ENCODE data around the gene ALDH3B2. TPM values are rescaled to one million over a fixed set of nuclear protein-coding genes. Genes with fewer than 3 reads are reported as not detected.
"Not testable (repeated sequence)": the region's sequence is repeated elsewhere in the genome, so short reads cannot be mapped to it uniquely, and the experiment has no call there.

Gene ALDH3B2
- total RNA-seq, 2 donors from 2014 or later = 1.8 to 4.4 TPM

DNA sequence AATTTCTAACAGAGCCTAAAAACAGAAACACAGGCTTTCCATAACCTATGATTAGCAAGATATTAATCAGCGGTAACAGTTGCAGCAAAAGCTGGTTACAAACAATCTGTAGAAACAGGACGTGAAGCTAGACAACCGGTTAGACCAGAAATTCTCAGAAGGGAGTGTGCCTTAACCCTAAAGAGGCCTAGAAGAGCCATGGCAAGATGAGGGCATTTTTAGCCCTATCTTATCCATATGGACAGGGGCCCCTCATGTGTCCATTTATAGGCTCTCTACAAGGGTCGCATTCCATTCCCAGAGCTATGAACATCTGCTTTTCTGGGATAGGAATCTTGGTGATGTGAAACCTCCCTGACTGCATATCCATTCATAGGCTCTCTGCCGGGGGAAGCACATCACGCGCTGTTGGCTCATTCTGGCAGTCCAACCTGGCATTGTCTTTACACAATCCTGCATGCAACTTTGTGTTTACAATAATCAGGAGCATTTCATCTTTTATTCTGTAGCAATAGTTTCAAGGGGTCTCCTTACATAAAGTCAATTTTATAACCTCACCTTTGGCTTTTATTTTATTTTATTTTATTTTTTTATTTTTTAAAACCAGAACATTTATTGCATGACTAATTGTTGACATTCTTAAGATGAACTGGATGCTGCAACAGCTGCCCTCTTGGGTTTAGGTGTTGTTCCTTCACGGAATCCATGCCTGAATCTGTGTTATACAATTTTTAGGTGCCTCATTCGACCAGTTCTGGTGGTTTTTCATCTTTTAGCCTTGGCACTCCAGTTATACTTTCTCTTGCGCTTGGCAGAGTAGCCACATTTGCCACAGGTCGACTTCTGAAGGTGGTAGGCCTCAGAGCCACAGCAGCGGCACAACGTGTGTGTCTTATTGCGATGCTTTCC is 8.0 kb upstream of the ALDH3B2 start:
- H3K36me3 ChIP-seq; H3K4me3 ChIP-seq; H3K4me1 ChIP-seq (replicated peaks); H3K27me3 ChIP-seq (replicated peaks; ENCODE audit: insufficient read depth); intact Hi-C loops (cut with DNase I); H3K9me3 ChIP-seq: not testable (repeated sequence)
- TF ChIP-seq POLR2AphosphoS5 (IDR thresholded peaks at IDR 0.05) = peak; percentile 44
- peak overlapping the region in 1 of 2 donors; percentile 15 for H3K27ac ChIP-seq
- DNase-seq (ENCODE audit: low spot score) = peak; percentile 62
- 46% methylated on average over 14 of the region's 14 CpGs for WGBS

DNA sequence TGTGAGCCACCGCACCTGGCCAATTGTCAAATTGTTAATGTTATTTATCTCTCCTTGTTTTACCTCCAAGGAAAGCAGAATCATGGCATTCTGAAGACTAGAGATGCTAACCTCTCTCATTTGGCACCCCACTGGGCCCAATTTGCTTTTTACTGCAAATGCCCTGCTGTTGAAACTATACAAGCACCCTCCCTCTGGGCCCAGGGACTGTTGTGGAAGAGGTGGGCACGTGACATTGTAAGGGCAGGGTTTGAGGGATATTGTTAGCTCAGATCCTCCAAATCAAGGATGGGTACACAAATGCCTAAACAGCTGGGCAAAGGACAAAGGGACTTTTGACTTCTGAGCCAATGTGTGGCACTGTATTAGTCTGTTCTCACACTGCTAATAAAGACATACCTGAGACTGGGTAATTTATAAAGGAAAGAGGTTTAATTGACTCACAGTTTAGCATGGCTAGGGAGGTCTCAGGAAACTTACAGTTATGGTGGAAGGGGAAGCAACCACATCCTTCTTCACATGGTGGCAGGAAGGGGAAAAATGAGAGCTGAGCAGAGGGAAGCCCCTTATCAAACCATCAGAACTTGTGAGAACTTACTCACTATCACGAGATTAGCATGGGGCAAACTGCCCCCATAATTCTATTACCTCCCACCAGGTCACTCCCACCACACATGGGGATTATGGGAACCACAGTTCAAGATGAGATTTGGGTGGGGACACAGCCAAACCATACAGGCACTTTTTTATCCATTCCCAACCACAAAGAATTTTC is 6.5 kb upstream of the ALDH3B2 start:
- Histone ChIP-seq H3K4me3 (no peak overlapping the region), H3K27me3 (replicated peaks; ENCODE audit: insufficient read depth) (no peaks in the 10 kb centered on the region), H3K4me1 (replicated peaks) (no peaks in the 10 kb centered on the region), H3K27ac (no peak overlapping the region), H3K36me3 (no peaks in the 10 kb centered on the region), H3K9me3 (no peaks in the 10 kb centered on the region)
- no peak for DNase-seq (ENCODE audit: low spot score)
- 66% methylated on average over 3 of the region's 3 CpGs for WGBS
- intact Hi-C loops (cut with DNase I) = no loop called here
- TF ChIP-seq POLR2A (IDR thresholded peaks at IDR 0.05) = no peak
- TF ChIP-seq, protein P1, sequence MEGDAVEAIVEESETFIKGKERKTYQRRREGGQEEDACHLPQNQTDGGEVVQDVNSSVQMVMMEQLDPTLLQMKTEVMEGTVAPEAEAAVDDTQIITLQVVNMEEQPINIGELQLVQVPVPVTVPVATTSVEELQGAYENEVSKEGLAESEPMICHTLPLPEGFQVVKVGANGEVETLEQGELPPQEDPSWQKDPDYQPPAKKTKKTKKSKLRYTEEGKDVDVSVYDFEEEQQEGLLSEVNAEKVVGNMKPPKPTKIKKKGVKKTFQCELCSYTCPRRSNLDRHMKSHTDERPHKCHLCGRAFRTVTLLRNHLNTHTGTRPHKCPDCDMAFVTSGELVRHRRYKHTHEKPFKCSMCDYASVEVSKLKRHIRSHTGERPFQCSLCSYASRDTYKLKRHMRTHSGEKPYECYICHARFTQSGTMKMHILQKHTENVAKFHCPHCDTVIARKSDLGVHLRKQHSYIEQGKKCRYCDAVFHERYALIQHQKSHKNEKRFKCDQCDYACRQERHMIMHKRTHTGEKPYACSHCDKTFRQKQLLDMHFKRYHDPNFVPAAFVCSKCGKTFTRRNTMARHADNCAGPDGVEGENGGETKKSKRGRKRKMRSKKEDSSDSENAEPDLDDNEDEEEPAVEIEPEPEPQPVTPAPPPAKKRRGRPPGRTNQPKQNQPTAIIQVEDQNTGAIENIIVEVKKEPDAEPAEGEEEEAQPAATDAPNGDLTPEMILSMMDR (IDR thresholded peaks at IDR 0.05) = no peak
- TF ChIP-seq POLR2AphosphoS5 (IDR thresholded peaks at IDR 0.05) = no peak

DNA sequence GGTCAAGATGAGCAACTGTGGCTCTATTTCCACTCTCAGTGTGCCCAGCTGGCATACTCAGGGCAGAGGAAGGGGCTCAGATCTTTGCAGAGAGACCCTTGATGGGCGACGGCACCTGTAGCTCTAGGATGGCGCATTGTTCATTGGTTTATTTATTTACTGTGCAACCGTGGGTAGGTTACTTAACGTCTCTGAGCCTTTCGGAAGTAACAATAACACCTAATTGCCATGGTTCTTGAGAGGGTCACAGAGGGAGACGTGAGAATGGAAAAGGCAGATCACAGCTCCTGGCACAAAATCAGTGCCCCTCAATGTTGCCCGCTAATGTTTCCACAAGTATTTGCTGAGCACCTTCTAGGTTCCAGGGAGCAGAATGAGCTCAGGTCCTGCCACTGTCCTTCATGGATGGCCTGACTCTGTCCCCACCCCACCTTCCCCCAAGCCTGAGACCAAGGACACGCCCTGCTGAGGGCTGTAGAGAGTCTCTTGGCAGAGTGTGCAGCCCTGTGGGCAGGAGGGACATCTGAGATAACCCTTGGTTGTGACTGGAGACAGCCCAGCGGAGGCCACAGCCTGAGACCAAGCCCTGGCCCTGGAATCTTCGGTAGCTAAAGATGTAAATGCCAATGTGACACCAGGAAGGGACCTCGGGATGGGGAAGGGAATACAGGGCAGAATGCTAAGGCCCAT is 780 bp upstream of the ALDH3B2 start:
- H3K27me3 ChIP-seq (replicated peaks; ENCODE audit: insufficient read depth) = no peaks in the 10 kb centered on the region
- no peak for DNase-seq (ENCODE audit: low spot score)
- peaks cover 12% of the 10 kb centered on the region for H3K4me1 ChIP-seq (replicated peaks)
- no peak overlapping the region for H3K4me3 ChIP-seq
- no peaks in the 10 kb centered on the region for H3K36me3 ChIP-seq
- WGBS = 83% methylated on average over 11 of the region's 12 CpGs
- intact Hi-C loops (cut with DNase I) = no loop called here
- H3K9me3 ChIP-seq = no peaks in the 10 kb centered on the region
- H3K27ac ChIP-seq = peak overlapping the region; percentile 52 to 69
- TF ChIP-seq POLR2A (IDR thresholded peaks at IDR 0.05) = no peak
- no peak for TF ChIP-seq POLR2AphosphoS5 (IDR thresholded peaks at IDR 0.05)
- TF ChIP-seq, protein P1 (IDR thresholded peaks at IDR 0.05) = no peak

GRCh38 chr11:67673902-67674301 is 521 bp downstream of the ALDH3B2 start:
- Histone ChIP-seq H3K27ac (no peak overlapping the region), H3K9me3 (no peaks in the 10 kb centered on the region), H3K27me3 (replicated peaks; ENCODE audit: insufficient read depth) (no peaks in the 10 kb centered on the region), H3K4me3 (no peak overlapping the region), H3K4me1 (replicated peaks) (peaks cover 12% of the 10 kb centered on the region), H3K36me3 (no peaks in the 10 kb centered on the region)
- 66% methylated on average over 8 of the region's 8 CpGs for WGBS
- TF ChIP-seq POLR2A (IDR thresholded peaks at IDR 0.05) (no peak), POLR2AphosphoS5 (IDR thresholded peaks at IDR 0.05) (no peak)
- TF ChIP-seq, protein P1 (IDR thresholded peaks at IDR 0.05) = no peak
- intact Hi-C loops (cut with DNase I) = no loop called here
- no peak for DNase-seq (ENCODE audit: low spot score)

DNA sequence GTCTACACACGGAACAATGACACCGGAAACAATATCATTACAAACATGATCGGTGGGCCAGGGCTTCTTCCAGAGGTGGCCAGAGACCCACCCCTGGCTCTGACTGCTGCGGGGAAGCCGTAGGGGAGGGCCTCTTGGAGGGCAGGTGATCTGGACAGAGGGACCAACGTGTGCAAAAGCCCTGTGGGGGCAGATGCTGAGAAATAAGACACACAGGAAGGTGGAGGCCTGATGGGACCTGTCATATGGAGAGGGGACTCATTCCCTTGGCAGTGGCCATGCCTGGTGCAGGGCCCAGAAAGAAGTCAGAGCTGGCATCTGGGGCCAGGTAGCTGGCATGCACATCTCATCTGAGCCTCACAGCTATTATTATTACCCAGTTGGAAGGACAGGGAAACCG is 1.1 kb downstream of the ALDH3B2 start:
- H3K27me3 ChIP-seq (replicated peaks; ENCODE audit: insufficient read depth) = no peaks in the 10 kb centered on the region
- H3K4me1 ChIP-seq (replicated peaks) = peaks cover 12% of the 10 kb centered on the region
- no peak overlapping the region for H3K4me3 ChIP-seq
- DNase-seq (ENCODE audit: low spot score) = no peak
- intact Hi-C loops (cut with DNase I) = no loop called here
- 87% methylated on average over 7 of the region's 7 CpGs for WGBS
- H3K36me3 ChIP-seq = no peaks in the 10 kb centered on the region
- no peak for TF ChIP-seq POLR2AphosphoS5 (IDR thresholded peaks at IDR 0.05)
- TF ChIP-seq, protein P1 (IDR thresholded peaks at IDR 0.05) = no peak
- no peak for TF ChIP-seq POLR2A (IDR thresholded peaks at IDR 0.05)
- H3K9me3 ChIP-seq = no peaks in the 10 kb centered on the region
- H3K27ac ChIP-seq = no peak overlapping the region
